Activated CD8-positive, alpha-beta memory T cell treated with anti-CD3 and anti-CD28 coated beads, Interleukin-2, amount 50 U/mL, for 1 hour (primary cell): ENCODE results near the gene ADGRG6.
"Not testable (repeated sequence)": the region's sequence is repeated elsewhere in the genome, so short reads cannot be mapped to it uniquely, and the experiment has no call there.

Experiments used
- DNase-seq: peaks from one replicate; pipeline ENCODE4 v3.0.0-alpha.2; 2020; ENCODE audit errors: extremely low read depth

Gene ADGRG6

DNA sequence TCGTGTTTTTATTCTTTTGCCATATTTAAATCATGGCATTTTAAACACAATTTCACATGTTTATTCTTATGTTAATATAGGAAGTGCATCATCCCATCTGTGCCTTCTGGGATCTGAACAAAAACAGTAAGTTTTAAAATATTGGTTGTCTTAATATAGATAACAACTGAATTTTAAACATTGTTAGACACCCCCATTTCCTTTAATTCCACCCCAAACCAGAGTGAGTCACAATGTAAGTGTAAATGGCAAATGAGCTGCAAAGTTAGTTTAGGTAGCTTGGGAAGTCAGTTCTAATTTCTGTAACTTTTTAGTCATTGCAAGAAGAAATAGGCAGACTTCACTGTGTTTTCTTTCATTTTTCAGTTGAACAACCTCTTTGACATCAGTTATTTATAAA lies 108.0 kb downstream of the ADGRG6 start:
- DNase-seq: no peak

DNA sequence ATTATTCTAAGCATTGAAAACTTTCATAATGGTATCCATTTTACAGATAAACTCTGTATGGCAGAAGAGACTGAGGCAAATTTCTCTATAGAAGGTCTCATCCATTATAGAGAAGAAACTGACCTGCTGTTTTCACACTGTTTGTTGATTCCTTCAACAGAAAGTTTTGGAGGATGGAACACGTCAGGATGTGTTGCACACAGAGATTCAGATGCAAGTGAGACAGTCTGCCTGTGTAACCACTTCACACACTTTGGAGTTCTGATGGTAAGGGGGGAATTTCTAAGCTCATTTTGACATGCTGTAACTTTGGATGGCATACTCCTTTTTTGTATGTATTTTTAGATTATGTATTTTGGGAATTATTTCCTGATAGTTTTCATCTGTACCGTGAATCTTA lies 109.3 kb downstream of the ADGRG6 start:
- DNase-seq: no peak

DNA sequence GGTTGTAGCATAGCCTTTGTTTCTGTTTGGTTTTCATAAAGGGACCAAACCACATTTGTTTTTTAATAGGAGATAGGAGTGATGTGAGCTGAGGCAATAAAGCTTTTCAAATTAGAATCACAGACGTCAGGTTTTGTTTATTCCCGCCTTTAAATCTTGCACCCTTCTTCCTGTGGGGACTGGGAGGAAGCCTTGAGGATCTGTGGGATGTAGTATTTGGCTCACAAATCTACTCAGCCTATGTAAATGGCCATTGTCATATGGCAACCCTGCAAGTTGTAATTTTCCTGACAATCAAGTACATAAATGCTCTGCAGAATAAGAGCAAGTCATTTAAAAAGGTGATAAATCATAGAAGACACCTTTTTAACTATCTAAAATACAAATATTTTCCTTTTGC lies 110.4 kb downstream of the ADGRG6 start:
- DNase-seq: no peak

DNA sequence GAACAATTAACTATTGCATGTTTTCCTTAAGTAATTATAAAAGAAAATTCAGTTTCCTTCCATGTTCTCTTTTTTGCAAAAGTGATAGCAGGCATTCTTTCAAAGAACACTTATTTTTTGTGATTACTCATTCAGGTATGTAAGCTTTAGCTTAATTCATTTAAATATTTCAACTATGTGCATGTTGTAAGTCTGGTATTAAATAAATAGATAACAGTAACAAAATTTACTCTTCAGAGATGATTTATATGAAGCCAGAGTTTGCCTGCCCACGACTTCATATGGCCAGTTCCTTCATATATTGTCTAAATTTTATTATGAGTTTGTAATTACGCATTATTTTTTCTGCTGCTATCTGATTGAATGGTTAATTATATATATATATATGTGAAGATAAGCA lies 110.9 kb downstream of the ADGRG6 start:
- DNase-seq: no peak

DNA sequence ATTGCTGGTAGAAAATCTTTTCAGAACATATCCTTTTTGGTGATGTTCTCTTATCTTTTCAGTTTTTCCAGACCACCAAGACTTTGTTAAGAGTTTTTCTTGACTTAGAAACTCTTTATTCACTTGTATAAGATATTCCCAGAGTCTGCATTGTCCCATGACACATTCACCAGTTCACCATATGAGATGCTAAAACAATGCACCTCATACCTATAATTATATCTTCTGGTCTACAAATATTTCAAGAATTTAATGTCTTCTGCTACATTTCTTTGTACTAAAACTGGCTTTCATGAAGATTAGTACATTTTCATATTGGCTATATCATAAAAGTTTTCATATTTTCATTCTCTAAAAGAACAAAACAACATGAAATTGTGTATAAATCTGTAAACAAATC lies 111.3 kb downstream of the ADGRG6 start:
- no peak for DNase-seq

DNA sequence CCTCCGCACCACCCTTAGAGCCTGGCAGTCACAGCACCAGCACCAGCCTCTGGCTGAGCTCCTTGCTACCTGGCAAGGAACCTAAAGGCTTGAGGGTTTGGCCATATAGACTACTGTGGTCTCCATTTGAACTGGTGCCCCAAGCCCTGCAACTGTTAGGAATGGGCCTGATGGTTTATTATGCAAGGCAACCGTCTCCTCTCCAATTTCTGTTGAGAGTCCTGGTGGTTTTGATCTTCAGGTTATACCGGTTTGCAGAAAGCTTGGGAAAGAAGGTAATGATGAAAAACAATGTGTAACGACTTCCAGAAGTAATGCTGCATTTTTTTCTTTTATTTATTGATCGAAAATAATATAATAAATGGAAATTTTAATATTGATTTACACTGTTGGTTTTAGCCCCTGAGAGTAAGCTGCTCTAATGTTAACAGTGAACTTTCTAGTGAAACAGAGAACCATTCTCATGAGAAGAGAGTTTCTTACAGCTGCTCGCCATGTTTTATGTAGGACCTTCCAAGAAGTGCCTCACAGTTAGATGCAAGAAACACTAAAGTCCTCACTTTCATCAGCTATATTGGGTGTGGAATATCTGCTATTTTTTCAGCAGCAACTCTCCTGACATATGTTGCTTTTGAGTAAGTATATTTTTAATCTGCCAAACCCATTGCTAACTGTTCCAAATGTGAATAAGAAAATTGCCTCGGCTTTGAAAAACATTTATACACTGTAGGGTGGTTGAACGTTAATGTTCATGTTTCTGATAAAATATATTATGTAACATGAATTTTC lies 112.8 kb downstream of the ADGRG6 start:
- DNase-seq: no peak

DNA sequence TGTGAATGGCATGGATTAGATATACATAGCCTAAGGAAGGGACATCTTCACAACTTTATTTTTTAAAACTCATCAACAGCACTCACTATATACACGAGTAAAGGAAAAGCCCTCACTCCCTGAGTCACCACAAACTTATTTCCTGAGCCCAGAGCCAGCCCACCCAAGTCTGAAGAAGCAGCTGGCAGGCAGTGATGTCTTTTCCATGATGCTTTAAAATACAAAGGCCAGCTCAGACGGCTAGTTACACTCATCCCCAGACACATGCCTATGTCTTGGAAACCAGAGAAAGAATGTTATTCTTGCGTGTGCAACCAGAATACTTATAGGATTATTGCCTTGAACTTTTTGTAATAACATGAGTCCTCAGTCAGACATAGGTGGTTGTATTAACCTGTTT lies 114.4 kb downstream of the ADGRG6 start:
- DNase-seq: no peak

DNA sequence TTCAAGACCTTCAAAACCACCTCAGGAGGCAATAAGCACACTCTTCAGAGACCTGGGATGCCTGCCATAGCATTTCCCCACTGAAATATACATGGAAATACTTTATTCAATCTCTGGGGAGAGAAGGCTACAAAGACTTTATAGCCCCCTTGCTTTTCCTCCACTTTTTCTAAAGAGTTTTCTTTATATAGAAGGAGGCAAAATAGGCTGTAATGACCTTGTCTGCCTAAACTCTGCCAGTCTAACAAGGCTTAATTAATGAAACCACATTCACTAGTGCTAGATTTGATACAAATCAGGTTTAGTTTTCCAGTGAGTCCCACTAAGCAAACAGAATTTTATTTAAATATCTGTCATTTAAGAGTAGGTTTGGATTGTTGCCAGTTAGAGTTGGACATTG lies 114.9 kb downstream of the ADGRG6 start:
- DNase-seq: no peak

DNA sequence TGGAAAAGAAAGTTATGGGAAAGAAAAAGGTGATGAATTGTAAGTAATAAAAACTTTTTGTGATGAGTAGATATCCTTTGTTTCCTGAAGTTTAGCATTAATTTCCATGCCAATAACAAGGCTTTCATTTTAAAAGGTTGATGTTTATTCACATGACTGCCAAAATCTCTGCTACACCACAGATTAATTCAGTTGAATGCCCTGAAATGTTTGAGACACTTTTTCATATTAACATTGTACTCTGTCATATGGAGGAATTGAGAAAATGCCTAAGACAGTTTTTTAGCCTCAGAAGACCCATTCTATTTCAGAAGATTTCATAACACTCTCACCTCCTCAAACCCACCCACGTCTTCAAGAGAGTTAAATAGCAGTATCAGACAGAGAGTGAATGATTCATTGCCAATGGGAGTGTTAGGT lies 115.5 kb downstream of the ADGRG6 start:
- no peak for DNase-seq

DNA sequence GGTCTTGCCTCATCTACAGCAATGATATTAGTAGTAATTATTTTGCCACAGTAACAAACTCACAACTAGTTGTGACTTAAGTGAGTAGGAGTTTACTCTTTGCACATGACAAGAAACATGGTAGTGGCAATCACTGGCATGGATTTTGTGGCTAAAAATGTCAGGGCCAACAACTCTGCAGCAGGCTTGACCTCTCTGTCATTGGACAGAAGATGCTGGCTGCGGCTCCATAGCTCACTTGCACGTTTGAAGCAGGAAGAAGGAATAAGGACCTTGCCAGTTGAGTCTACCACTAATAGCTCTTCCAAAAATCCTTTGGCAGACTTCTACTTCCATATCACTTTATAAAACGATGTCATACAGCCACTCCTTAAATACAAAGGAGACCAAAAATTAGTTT lies 117.3 kb downstream of the ADGRG6 start:
- no peak for DNase-seq

DNA sequence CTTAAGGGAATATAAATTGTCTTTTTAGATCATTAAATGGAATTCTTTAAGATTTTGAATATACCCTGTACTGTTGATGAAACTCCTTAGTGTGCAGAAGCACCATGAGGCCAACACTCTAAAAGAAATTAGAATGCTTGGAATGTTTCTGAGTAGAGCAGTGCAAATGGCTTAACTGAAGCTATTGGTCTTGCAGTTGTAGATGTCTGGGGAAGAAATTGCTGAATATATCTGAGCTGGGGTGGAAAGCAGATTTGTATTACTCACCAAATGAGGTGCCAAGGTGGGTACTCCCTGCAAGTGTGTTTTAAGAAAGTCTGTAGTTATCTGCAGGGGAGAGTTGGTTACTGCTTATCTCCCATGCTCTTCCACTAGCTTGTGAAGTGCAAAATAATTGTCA lies 119.0 kb downstream of the ADGRG6 start:
- DNase-seq: no peak

DNA sequence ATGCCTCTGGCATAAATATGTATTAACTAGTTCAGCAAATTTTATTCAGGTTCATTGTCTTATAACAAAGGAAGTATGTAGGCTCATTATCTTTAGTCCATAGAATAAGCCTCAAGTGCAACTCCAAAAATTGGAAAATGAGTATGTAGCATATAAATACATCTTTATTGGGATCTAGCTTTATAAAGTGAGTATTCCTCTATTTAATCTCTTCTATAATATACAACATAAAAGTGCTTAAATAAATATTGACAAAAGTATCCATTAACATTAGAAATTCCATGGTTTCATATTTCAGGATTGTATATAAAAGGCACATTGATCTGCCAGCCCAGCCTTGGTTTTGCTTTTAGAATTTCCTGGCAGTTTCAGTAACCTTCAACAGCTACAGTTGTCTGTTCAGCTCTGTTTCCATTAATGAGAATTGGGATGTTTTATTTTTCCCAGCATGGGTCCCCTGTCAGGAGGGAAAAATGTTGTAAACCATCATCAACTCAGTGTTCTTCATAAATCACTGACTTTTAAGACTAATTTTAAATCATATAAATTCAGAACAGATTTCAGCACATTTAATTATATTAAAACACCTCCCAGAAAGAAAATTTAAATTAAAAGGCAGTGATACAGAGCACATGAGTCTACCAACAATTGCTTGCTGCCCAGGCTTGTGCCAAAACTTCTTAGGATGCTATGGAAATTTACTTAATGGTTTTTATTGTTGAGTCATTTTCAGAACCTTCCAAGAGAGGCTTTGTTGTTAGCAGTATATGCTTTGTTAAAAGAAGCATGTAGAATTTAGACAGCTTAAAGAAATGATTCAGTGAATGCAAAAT lies 119.7 kb downstream of the ADGRG6 start:
- no peak for DNase-seq

DNA sequence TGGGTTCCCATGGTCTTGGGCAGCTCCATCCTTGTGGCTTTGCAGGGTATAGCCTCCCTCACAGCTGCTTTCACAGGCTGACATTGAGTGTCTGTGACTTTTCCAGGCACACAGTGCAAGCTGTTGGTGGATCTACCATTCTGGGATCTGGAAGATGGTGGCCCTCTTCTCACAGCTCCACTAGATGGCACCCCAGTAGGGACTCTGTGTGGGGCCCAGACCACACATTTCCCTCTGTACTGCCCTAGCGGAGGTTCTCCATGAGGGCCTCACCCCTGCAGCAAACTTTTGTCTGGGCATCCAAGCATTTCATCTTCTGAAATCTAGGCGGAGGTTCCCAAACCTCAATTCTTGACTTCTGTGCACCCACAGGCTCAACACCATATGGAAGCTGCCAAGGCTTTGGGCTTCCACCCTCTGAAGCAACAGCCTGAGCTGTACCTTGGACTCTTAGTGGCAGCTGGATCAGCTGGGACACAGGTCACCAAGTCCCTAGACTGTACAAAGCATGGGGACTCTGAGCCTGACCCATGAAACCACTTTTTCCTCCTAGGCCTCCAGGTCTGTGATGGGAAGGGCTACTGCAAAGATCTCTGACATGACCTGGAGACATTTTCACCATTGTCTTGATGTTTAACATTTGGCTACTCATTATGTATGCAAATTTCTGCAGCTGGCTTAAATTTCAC lies 124.8 kb downstream of the ADGRG6 start:
- DNase-seq: not testable (repeated sequence)

DNA sequence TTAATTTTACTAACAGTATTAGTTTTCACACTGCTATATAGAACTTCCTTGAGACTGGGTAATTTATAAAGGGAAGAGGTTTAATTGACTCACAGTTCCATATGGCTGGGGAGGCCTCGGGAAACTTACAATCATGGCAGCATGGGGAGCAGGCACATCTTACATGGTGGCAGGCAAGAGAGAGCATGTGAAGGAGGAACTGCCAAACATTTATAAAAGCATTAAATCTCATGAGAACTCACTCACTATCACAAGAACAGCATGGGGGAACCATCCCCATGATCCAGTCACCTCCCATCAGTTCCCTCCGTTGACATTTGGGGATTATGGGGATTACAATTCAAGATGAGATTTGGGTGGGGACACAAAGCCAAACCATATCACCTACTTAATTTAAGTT lies 126.7 kb downstream of the ADGRG6 start:
- not testable (repeated sequence) for DNase-seq

DNA sequence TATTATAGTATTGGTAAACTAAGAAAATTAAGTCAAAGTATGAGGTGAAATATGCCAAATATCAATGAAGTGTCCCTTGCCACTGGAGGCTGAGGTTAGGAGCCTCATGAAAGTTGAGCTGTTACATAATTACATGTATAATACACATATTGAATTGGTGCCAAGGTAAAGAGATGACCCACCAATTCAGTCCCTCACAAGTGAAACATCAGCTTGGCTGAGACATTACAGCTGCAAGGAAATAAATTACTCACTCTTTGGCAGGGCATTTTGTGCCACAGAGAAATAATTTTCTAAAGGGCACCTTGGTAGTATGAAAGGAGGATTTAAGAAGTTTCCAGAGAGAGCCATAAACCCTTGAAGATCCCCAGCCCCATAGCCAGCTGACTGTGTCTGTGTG lies 127.4 kb downstream of the ADGRG6 start:
- DNase-seq: no peak

DNA sequence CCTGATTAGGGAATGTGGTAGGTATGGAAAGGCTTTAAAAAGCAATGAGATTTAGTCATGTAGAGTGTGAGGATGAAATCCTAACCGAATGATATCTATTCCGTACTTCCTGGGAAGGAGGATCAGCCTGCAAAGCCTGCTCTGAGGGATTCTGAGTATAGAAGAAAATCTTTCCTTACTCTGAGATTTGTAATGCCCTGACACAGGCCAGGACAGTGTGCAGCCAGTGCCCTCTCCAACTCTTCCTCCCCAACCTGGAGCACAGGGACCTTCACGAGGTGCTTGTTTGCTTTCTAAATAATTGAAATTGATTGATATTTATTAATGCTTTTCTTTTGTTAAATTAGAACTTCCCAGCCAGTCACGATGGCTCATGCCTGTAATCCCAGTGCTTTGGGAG lies 131.6 kb downstream of the ADGRG6 start:
- no peak for DNase-seq

DNA sequence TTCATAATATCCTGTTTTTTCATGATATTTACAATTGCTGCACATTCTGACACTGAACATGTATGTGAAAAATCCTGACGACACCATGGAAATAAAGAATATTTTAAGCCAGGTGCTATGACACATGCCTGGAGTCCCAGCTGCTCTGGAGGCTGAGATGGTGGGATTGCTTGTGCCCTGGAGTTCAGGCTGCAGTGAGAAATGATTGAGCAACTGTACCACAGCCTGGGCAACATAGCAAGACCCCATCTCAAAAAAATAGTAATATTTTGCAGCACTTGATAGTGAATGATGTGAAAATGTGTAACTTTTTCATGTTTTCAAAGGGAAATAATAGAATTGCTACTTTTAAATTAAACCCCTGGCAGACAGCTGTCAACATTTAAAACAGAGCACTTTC lies 137.1 kb downstream of the ADGRG6 start:
- DNase-seq: no peak

DNA sequence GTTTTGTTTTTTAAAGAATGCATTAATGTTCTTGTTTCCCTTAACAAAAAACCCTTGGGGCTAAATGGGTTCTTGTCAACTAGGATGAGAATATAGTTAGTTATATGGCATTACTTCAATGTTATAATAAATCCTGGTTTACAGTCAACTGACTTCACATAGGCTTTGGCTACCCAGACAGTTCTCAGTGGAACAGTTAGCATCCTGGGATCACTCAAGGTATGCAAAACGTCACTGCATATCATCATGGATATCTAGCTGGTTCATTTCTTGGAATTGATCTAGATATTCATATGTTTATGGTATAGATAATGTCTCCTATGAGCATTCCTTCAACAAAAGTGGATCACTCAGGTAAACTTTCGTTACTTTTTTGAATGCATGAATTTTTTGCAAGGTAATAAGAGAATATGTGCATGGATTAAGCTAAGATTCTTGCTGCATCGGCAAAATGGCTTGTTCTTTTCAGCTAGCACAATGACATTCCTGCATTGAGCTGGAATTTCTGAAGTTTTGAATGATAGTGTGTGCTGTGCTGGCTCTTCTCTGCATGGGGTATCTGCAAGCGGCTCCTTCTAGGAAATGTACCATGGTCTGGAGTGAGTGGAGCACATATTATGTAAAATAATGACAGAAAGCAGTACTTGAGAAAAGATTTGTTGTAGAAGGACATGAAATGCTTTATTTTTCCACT lies 138.9 kb downstream of the ADGRG6 start:
- DNase-seq: no peak

DNA sequence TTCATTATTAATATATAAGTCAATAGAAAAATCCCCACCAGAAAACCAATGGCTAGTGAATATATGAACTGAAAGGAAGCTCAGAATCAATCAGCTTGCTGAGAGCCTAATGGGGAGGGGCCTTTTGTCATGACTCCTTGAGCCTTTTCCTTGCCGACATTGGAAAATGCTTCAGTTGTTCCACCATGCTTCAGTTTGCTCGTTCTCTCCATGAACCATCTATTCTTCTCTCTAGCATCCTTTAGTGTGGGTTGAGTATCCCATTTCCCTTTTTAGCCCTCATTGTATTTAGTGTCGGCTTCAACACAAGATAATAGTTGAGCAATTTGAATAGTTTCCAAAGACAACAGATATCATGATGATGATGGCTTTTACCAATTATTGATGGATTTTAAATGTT lies 139.9 kb downstream of the ADGRG6 start:
- no peak for DNase-seq

DNA sequence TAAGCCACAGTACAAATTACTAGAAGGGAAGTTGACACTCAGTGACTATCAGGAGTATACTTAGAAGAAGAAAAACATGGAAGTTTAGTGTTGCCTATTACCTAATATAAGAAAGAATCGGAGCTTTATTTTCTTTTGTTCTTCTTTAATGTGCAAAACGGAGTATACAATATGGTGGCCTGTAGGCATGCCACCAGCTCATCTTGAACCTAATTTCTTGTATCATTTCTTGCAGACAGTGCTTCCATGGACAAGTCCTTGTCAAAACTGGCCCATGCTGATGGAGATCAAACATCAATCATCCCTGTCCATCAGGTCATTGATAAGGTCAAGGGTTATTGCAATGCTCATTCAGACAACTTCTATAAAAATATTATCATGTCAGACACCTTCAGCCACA lies 141.3 kb downstream of the ADGRG6 start:
- no peak for DNase-seq

DNA sequence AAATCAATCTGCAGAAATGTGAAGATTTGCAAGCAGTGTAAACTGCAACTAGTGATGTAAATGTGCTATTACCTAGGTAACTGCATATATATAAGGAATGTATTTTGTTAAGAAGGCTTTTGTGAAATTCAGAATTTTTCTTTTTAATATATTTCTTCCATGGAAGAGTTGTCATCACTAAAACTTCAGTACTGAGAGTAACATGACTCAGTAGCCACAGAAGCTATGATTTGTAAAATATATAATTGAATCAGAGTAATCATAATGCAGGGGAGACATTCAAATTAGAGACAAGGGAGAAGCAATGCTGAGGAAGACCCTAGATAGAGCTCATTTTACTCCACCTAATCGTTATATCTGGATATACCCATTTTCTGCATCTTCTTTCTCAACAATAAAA lies 141.7 kb downstream of the ADGRG6 start:
- DNase-seq: no peak

DNA sequence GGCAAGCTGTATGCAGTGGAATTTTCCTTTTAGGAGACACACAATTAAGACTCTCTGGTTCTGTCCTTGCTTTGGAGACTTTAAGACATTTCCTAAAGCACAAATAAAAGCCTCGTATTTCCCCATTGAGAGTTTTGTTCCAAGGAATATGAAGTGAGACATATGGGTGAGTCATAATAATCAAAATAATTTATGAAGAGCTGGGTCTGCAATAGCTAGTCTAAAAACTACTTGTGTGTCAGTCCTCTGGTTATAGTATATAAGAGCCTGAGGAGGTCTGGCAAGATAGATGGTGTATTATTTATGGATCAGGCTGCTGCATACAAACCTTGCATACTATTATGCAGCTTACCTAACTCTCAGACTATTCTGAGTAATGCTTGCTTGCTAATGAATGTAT lies 142.6 kb downstream of the ADGRG6 start:
- DNase-seq: no peak
